Fibroblast of skin of back (primary cell): ENCODE measurements around the gene PCSK5.
"Not testable (repeated sequence)": the region's sequence is repeated elsewhere in the genome, so short reads cannot be mapped to it uniquely, and the experiment has no call there.

Source experiments
- DNase-seq: peaks from one replicate; pipeline ENCODE4 v3.0.0-alpha.2; 2013

The PCSK5 gene

DNA sequence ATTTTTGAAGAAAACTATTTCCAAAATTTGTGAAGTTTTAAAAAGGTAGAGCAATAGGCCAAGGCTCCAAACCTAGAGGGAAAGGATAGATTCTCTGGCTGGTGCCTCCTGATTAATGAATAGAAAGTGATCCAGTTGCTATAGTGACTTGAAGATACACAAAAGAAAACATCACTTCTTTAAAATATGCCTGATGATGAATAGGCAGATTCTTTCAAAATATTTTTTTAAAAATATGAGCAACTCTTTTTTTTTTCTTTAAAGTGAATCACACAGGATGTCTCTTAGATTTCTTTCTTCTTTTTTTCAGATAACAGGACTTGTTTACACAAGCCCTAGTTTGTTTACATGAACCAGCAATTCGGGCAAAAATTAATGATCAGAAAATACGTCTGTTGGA lies 379.3 kb downstream of the PCSK5 start:
- peak; percentile 62 for DNase-seq

DNA sequence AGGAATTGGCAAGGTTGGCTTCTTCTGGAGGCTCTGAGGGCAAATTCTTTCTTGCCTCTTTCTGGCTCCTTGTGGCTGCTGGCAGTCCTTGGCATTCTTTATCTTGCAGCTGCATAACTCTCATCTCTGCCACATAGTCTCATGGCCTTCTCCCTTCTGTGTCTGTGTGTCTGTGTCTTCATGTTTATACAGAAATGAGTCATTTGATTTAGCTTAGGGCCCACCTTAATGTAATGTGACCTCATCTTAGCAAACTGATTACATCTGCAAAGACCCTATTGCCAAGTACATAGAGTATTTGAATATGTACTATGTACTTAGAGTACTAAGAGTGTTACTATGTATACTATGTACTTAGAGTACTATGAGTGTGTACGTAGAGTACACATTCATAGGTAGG lies 381.3 kb downstream of the PCSK5 start:
- peak; percentile 54 for DNase-seq

DNA sequence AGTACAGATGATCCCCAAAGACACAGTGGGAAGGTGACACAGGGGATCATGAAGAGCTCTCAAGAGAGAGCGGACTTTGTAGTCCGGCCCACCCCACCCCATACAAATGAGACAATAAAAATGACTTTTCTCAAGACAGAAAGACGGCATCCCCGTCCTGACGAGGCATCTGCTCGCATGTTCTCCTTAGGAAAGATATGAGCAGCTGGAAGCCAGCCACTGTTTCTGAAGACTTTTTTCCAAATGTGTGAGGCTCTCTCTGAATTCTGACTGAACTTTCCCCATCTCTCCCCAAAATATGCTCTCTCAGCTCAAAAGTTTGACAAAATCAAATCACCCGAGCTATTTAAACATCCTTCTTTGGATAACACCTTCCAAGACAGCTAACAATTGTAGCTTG lies 398.6 kb downstream of the PCSK5 start:
- no peak for DNase-seq

DNA sequence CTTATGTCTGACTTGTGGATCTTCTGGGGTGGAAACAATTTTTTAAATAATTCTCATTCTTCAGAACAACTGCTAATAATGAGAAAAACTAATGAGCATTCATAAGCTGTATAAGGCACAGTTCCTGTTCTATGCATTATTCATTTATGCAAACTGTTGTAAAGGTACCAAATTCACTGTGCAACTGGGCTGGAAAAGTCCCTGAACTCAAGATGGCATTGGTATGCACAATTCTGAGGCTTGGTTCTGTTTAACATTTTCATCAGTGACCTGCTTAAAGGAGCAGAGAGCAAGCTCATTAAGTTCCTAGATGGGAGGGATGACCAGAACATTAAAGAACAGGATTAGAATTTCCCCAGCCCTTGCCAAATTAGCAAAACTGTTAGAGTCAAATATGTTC lies 399.2 kb downstream of the PCSK5 start:
- no peak for DNase-seq

DNA sequence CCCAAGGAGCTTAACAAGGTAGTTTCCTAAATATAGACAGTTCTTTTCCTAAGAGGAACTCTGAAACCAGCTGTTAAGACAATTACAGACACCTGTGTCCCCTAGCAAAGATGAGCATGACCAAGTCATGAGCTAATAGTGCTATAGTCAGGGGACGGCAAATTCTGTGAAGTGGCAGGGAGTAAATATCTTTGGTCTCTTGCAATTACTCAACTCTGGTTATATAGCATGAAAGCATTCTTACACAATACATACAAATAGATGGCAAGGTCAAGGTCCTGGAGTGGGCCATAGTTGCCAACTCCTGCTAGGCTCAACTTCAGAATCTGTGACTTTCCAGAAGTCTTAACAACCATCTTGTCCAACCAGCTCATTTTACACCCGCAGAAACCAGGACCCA lies 400.1 kb downstream of the PCSK5 start:
- no peak for DNase-seq

GRCh38 chr9:76292246-76292645 lies 401.8 kb downstream of the PCSK5 start:
- DNase-seq: no peak

DNA sequence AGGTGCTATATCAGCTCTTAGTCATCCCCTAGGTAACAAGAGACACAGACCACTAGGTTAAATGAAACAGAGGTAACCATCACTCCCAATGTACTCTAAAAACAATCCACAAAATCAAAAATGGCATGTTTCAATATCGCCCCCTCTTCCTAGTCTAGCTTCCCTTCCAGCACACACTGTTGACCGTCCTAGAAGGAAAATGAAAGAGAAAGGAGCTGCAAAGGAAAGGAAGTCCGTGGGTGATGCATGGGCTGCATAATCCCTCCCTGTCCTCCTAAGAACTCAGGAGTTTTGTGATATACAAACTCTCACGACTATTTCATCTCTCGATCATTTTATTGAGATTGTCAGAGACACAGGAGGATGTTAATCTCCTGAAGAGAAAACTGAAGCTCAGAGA lies 402.2 kb downstream of the PCSK5 start:
- DNase-seq: no peak

- DNase-seq: no peak
Observed at GRCh38 chr9:76294301-76294700, 403.8 kb downstream of the PCSK5 start.

- DNase-seq: no peak
Observed at GRCh38 chr9:76296561-76297310, 406.3 kb downstream of the PCSK5 start.

- peak; percentile 49 for DNase-seq
Observed at GRCh38 chr9:76297721-76298239, 407.3 kb downstream of the PCSK5 start.

DNA sequence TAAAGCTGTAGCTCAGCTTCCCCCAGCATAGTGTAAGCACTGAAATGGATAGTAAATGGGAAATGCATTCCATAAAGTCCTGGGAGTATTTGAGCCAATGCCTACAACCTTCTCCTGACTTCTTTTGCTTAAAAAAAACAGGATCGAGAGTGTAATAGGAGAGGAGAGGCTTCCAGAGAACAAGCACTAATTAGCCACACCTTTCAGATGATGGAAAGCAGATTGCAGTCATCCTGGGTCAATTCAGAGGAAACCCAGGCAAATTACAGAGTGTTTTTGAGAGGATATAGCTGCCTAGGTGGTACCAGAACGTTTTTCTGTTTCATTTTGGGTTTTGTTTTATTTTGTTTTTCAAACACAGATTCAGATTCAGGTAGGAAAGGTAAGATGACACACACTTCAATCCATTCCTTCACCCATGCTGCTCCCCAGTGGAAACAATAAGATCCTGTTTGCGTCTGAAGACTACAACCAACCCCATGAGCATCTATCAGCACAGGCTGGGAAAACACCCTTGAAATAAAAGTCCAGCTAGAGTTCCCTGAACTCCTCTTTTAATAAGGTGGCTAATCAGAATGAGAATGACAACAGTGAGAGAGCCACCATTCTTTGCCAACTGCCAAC lies 408.2 kb downstream of the PCSK5 start:
- no peak for DNase-seq

DNA sequence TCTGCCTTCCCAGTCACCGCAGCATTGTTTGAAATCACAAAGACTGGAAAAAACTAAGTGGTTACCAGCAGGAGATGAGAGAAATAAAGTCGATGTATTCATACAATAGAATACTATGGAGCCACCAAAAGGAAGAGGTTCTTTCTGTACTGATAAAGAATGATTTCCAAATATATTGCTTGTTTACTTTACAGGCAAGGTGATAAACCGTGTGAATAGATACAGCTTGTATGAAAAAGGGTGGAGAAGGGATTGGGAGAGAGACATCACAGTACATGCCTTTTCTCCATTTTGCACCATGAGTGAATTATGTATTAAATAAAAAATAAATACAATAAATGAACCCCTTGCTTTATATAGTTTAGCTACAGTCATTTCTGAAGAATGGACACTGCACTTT lies 412.1 kb downstream of the PCSK5 start:
- no peak for DNase-seq

DNA sequence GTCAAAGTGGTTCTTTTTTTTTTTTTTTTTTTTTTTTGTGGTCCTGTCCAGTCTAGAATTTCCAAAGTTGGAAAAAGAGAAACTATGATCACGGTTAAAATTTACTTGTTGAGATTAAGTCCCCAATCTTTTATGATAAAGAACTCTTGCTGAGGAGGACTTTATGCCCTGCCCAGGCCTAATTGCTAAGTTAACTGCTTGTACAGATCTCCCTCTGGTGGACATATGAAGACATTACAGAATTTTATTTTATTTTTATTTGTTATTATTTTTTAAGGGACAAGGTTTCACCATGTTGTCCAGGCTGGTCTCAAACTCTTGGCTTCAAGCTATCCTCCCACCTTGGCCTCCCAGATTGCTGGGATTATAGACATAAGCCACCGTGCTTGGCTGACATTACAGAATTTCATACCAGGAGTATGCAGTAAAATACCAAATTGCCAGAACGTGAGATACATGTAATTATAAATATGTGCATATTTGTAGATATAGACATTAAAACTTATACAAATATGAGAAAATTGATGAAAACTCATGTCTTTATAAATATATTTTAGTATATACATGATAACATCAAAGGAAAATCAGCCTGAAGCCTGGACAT lies 412.6 kb downstream of the PCSK5 start:
- peak; percentile 54 for DNase-seq

DNA sequence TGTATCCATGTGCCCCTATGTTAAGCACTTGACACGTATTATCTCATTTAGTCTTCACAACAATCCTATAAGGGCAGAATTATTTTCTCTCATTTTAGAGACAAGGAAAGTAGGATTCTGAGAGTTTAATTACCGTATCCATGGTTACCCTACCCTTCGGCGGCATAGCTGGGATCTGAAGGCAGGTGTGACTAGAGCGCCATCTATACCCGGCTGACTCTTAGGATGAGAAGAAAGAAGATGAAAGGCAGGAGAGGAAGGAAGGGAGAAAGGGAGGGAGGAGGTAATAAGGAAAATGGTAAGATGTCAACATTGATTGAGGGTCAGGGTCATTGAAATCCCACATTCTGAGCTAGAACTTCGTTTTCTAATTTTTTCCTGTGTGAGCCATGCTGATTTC lies 416.6 kb downstream of the PCSK5 start:
- DNase-seq: not testable (repeated sequence)

- DNase-seq: no peak
Observed at GRCh38 chr9:76310577-76310976, 420.1 kb downstream of the PCSK5 start.

- DNase-seq: no peak
Observed at GRCh38 chr9:76310991-76311390, 420.5 kb downstream of the PCSK5 start.

DNA sequence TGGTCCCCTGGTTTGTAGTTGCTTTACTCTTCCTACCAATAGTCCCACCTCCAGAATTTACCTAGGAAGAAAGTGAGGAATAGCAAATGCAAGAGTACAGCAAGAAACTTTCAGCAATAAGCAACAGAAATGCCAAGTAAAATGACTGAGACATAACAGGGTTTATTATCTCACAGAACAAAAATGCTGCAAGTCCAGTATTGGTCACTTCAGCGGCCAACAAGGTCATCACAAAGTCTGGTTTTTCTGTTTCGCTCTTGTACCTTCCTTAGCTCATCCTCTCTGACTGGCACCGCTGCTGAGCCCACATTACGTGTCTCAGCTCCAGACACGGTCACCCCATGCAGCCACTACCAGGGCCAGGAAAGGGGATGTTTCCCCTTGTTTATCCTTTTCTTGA lies 421.1 kb downstream of the PCSK5 start:
- DNase-seq: no peak

DNA sequence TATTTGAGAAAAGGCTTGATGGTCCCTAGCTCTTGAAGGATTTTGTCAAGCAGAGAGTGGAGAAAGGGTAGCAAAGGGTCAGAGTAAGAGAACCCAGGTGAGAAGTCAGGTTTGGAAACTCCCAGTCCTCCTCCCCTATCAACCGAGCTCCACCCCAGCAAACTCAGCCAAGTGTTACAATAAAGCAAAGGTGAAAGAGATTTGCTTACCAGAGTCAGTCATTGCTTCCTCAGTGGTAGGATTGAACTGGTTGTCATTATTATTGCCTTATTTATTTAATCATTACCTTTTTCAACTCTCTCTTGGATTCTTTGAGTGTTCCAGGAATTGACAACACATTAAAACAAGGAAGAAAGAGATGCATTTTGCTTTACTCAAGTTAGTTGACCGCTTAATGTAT lies 423.3 kb downstream of the PCSK5 start:
- DNase-seq: no peak

DNA sequence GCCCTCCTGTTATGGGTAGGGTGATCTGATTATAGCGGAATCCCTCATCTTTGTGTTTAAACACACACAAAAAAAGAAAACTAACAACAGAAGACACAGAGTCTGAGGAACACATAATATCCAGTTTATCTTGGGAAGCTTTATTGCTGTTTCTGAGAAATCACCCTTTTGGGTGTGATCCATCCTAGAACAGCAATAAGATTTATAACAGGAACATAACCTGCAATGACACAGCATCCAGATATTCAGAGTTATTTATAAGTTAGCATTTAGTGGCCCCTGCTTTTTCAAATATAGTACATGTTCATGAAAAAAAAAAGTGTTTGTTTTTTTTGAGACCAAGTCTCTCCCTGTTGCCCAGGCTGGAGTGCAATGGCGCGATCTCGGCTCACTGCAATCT lies 423.8 kb downstream of the PCSK5 start:
- DNase-seq: no peak

DNA sequence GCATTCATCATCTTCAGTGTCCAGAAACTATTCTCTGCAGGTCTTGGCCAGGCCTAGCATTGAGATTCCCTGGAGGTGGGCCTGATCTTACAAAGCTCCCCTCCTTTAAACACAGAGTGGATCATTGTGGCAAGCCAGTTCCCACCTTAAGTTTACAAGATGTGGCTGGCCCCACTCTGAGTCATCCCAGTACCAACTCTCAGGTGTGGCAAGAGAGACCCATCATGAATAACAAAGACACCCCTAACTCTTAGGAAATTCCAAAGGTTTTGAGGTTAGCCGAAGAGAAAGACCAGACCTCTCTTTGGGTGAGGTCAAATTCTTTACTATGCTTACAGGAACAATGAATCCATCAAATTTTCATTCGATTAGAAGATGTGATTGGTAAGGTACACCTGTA lies 425.6 kb downstream of the PCSK5 start:
- DNase-seq: no peak

DNA sequence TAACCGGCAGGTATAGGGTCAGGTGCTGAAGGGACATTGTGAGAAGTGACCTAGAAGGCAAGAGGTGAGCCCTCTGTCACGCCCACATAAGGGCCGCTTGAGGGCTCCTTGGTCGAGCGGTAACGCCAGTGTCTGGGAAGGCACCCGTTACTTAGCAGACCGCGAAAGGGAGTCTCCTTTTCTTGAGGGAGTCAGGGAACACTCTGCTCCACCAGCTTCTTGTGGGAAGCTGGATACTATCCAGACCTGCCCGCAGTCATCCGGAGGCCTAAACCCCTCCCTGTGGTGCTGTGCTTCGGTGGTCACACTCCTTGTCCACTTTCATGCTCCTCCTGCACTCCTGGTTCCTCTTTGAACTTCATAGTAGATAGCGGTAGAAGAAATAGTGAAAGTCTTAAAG lies 429.0 kb downstream of the PCSK5 start:
- DNase-seq: not testable (repeated sequence)

GRCh38 chr9:76321195-76321828 lies 430.8 kb downstream of the PCSK5 start:
- DNase-seq: peak; percentile 85

DNA sequence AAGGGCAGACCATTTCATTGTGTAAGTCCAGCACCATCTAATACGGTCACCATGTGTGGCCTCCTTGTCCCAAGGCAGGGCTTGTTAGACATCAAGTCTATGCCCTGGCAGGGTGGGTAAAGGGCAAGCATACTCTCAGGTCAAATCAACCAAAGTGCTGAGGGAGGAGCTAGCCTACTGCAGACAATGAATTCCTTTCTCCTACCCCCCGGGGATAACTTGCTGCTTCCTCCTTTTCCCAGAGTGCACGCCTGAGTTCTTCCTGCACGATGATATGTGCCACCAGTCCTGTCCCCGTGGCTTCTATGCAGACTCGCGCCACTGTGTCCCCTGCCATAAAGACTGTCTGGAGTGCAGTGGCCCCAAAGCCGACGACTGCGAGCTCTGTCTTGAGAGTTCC lies 432.3 kb downstream of the PCSK5 start:
- no peak for DNase-seq
